IMR-90 (cell line): ENCODE measurements around the gene KIF22. TPM values are rescaled to one million over a fixed set of nuclear protein-coding genes. Genes with fewer than 3 reads are reported as not detected.

ENCODE experiments used
- ATAC-seq: fragments of 200-7000 bp; cut with Tn5 transposase; 2 replicates; pipeline ENCODE4 v1.9.1; 2020; ENCODE audit warnings: low read depth, mild to moderate bottlenecking, moderate library complexity
- BruUV-seq: library from RNA; stranded (reverse); fragments of 400-500 nt; replicated peaks from 2 replicates; lab custom pipeline; 2021; lab: Mats Ljungman, UMichigan
- CTCF ChIA-PET: fragments of 300-600 bp; formaldehyde crosslinking; extraction: SDS; loops from one replicate; lab custom pipeline; 2021; ENCODE audit warnings: antibody characterized with exemption; lab: Yijun Ruan, JAX
- POLR2A ChIA-PET: fragments of 300-600 bp; sonication (Branson Sonifier 250); formaldehyde crosslinking; loops from one replicate; lab custom pipeline; 2022; ENCODE audit warnings: antibody characterized with exemption; ENCODE audit not compliant: unreplicated experiment; lab: Charles Lee
- DNase-seq: peaks from one replicate; pipeline ENCODE4 v3.0.0; 2013
- H2AFZ ChIP-seq: replicated peaks from 2 replicates; pipeline ENCODE3; 2013; ENCODE audit warnings: low read length, mild to moderate bottlenecking; ENCODE audit not compliant: poor library complexity
- H2AK5ac ChIP-seq: 2 replicates; pipeline ENCODE4 v1.6.1; 2013; ENCODE audit warnings: low read depth, low read length, inconsistent platforms
- H2AK9ac ChIP-seq: replicated peaks from 2 replicates; pipeline ENCODE3; 2013; ENCODE audit warnings: mild to moderate bottlenecking, low read depth, low read length, moderate library complexity; ENCODE audit not compliant: poor library complexity
- H2BK120ac ChIP-seq: 2 replicates; pipeline ENCODE4 v1.6.1; 2013; ENCODE audit warnings: low read depth, low read length, inconsistent platforms
- H2BK15ac ChIP-seq: 3 replicates; pipeline ENCODE4 v1.6.1; 2013; ENCODE audit warnings: low read depth, low read length, inconsistent platforms
- H2BK20ac ChIP-seq: 2 replicates; pipeline ENCODE4 v1.6.1; 2013; ENCODE audit warnings: low read depth, mild to moderate bottlenecking, inconsistent platforms, low read length, moderate library complexity
- H2BK5ac ChIP-seq: 2 replicates; pipeline ENCODE4 v1.6.1; 2013; ENCODE audit warnings: mild to moderate bottlenecking, low read depth, low read length, inconsistent platforms; ENCODE audit not compliant: poor library complexity, severe bottlenecking
- H3K14ac ChIP-seq: replicated peaks from 2 replicates; pipeline ENCODE4 v1.6.1; 2013; ENCODE audit warnings: low read depth, low read length, inconsistent platforms
- H3K18ac ChIP-seq: 2 replicates; pipeline ENCODE4 v1.6.1; 2013; ENCODE audit warnings: low read depth, low read length, control low read depth
- H3K23ac ChIP-seq: 2 replicates; pipeline ENCODE4 v1.6.1; 2013; ENCODE audit warnings: low read depth, low read length, inconsistent platforms
- H3K27ac ChIP-seq: 2 replicates; pipeline ENCODE4 v1.5.1; 2013; ENCODE audit warnings: mild to moderate bottlenecking, control low read depth, low read length; ENCODE audit not compliant: insufficient read depth
- H3K27me3 ChIP-seq: 2 replicates; pipeline ENCODE4 v1.6.1; 2013; ENCODE audit warnings: low read length; ENCODE audit not compliant: control insufficient read depth, insufficient read depth
- H3K36me3 ChIP-seq: 2 replicates; pipeline ENCODE4 v1.6.1; 2013; ENCODE audit warnings: low read length, mixed read lengths; ENCODE audit not compliant: control insufficient read depth, insufficient read depth
- H3K4ac ChIP-seq: 2 replicates; pipeline ENCODE4 v1.6.1; 2013; ENCODE audit warnings: low read depth, low read length, inconsistent platforms
- H3K4me1 ChIP-seq: 2 replicates; pipeline ENCODE4 v1.6.1; 2013; ENCODE audit warnings: low read length, mixed read lengths; ENCODE audit not compliant: control insufficient read depth, insufficient read depth
- H3K4me2 ChIP-seq: 2 replicates; pipeline ENCODE4 v1.6.1; 2013; ENCODE audit warnings: low read depth, mild to moderate bottlenecking, control low read depth, low read length, moderate library complexity
- H3K4me3 ChIP-seq: 2 replicates; pipeline ENCODE4 v1.5.1; 2013; ENCODE audit warnings: low read depth, mild to moderate bottlenecking, control low read depth, low read length, moderate library complexity; ENCODE audit not compliant: insufficient read depth
- H3K56ac ChIP-seq: 2 replicates; pipeline ENCODE4 v1.6.1; 2013; ENCODE audit warnings: low read length, inconsistent platforms; ENCODE audit not compliant: insufficient read depth; ENCODE audit errors: extremely low read depth
- H3K79me1 ChIP-seq, 2 experiments: 2 replicates each; pipeline ENCODE4 v1.6.1; 2013; ENCODE audit warnings: low read length in 2 of 2, inconsistent platforms in 1 of 2, low read depth in 1 of 2
- H3K9ac ChIP-seq: 2 replicates; pipeline ENCODE4 v1.6.1; 2013; ENCODE audit warnings: low read depth, low read length, control low read depth
- H3K9me1 ChIP-seq: 2 replicates; pipeline ENCODE4 v1.6.1; 2013; ENCODE audit warnings: low read length, inconsistent platforms; ENCODE audit not compliant: insufficient read depth
- H3K9me3 ChIP-seq: 2 replicates; pipeline ENCODE4 v1.6.1; 2013; ENCODE audit warnings: low read length; ENCODE audit not compliant: control insufficient read depth, insufficient read depth
- H4K20me1 ChIP-seq: 2 replicates; pipeline ENCODE4 v1.6.1; 2013; ENCODE audit warnings: low read length, inconsistent platforms; ENCODE audit not compliant: insufficient read depth
- H4K5ac ChIP-seq: 2 replicates; pipeline ENCODE4 v1.6.1; 2013; ENCODE audit warnings: mild to moderate bottlenecking, low read depth, low read length, control low read depth
- H4K8ac ChIP-seq, 2 experiments: 2 replicates each; pipeline ENCODE4 v1.6.1; 2013; ENCODE audit warnings: low read depth in 2 of 2, low read length in 2 of 2, control low read depth in 1 of 2, inconsistent platforms in 1 of 2
- H4K91ac ChIP-seq: 2 replicates; pipeline ENCODE4 v1.6.1; 2013; ENCODE audit warnings: low read depth, low read length, inconsistent platforms; ENCODE audit not compliant: insufficient read depth
- BHLHE40 ChIP-seq: fragments of 150-350 bp; IDR thresholded peaks from 2 replicates; pipeline ENCODE4 v1.6.1; 2016; ENCODE audit warnings: mild to moderate bottlenecking, low read depth, low read length
- FOS ChIP-seq: fragments of 150-350 bp; IDR thresholded peaks from 2 replicates; pipeline ENCODE4 v1.6.1; 2016; ENCODE audit warnings: low read depth, low read length
- MAFK ChIP-seq: IDR thresholded peaks from 2 replicates; pipeline ENCODE4 v1.6.1; 2012; ENCODE audit warnings: low read depth, low read length, improper control_type of control experiment
- MAZ ChIP-seq: IDR thresholded peaks from 2 replicates; pipeline ENCODE4 v1.6.1; 2012; ENCODE audit warnings: low read depth, mild to moderate bottlenecking, low read length, improper control_type of control experiment, moderate library complexity, borderline replicate concordance
- WGBS, 2 experiments: methylation state at CpG; one replicate each; pipeline versions ENCODE4 v1.1.5 to v1.1.7; 2013; ENCODE audit warnings: missing lambda C conversion rate in 2 of 2; ENCODE audit not compliant: insufficient read length in 1 of 2; ENCODE audit errors: extremely low coverage in 2 of 2; 5-methylcytosine and 5-hydroxymethylcytosine counted together
- dilution Hi-C: fragments of 300-500 bp; cut with HindIII; formaldehyde crosslinking; loops from one replicate; pipeline ENCODE4 v1.14.3; 2018; ENCODE audit warnings: low sequenced_read_pairs; ENCODE audit not compliant: unreplicated experiment
- in situ Hi-C: fragments of 300-500 bp; cut with MboI; formaldehyde crosslinking; loops from 3 replicates; pipeline ENCODE4 v1.14.3; 2019; ENCODE audit warnings: low sequenced_read_pairs, inconsistent platforms, mixed read lengths
- intact Hi-C: fragments of 100-400 bp; cut with micrococcal nuclease; formaldehyde crosslinking; loops from 2 replicates; pipeline ENCODE4 v1.10.0; 2022
- polyA plus RNA-seq, 3 experiments: library from polyadenylated mRNA; depleted of rRNA; stranded (reverse); fragments of >200 nt; gene quantifications; 2 replicates each; pipeline ENCODE4 v1.2.3, GENCODE V29; 2012; ENCODE audit warnings: low replicate concordance in 1 of 3
- total RNA-seq: library from RNA; depleted of rRNA; stranded (reverse); fragments of >200 nt; gene quantifications from 2 replicates; pipeline ENCODE4 v1.2.3, GENCODE V29; 2012

Gene KIF22
- total and polyA plus RNA-seq, 2 of the 4 experiments (the other 2 are of a cell fraction), result 43.0 to 65.1 TPM

DNA sequence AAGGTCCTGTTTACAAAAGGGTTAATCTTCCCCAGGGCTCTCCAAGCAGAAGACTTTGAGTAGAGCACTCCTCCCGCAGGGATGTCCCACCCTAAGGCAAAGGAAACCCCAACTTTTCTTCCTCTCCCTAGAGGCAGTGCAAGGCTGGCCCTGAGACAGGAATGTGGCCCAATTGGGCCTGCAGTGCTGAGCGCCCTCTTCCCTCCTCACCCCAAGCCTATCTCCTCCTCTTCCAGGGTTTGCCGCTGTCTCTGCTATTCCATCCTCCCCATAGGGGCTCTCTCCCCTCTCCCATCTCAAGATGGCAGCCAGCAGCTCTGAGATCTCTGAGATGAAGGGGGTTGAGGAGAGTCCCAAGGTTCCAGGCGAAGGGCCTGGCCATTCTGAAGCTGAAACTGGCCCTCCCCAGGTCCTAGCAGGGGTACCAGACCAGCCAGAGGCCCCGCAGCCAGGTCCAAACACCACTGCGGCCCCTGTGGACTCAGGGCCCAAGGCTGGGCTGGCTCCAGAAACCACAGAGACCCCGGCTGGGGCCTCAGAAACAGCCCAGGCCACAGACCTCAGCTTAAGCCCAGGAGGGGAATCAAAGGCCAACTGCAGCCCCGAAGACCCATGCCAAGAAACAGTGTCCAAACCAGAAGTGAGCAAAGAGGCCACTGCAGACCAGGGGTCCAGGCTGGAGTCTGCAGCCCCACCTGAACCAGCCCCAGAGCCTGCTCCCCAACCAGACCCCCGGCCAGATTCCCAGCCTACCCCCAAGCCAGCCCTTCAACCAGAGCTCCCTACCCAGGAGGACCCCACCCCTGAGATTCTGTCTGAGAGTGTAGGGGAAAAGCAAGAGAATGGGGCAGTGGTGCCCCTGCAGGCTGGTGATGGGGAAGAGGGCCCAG, 22.4 kb downstream of the KIF22 start:
- Histone ChIP-seq H3K18ac (peak overlapping the region; percentile 5; the same call in 1 of the 2 replicates), H3K4me1 (peaks cover 28% of the 10 kb centered on the region), H3K23ac (peak overlapping the region; percentile 94), H2AK5ac (peak overlapping the region; percentile 73; the same call in 1 of the 2 replicates), H4K5ac (peak overlapping the region; percentile 25), H3K56ac (peak overlapping the region; percentile 54; the same call in 1 of the 2 replicates), H4K8ac (peak overlapping the region; percentile 28 to 52; a peak in 2 of 4 replicates), H3K4me3 (peak overlapping the region; percentile 80), H4K91ac (peak overlapping the region; percentile 29; the same call in 1 of the 2 replicates), H3K9me1 (peaks cover 13% of the 10 kb centered on the region), H3K27me3 (no peaks in the 10 kb centered on the region), H2BK15ac (no peak overlapping the region; the same call in 2 of the 3 replicates), H2AFZ (peak overlapping the region; percentile 90), H4K20me1 (peaks cover 25% of the 10 kb centered on the region), H3K9me3 (no peaks in the 10 kb centered on the region), H2BK20ac (no peak overlapping the region), H3K36me3 (peaks cover 12% of the 10 kb centered on the region), H3K9ac (peak overlapping the region; percentile 68), H3K4ac (peak overlapping the region; percentile 86), H2AK9ac (peak overlapping the region; percentile 95), H3K79me1 (peaks cover 13 to 53% of the 10 kb centered on the region in 2 experiments), H2BK120ac (peak overlapping the region; percentile 55), H3K14ac (peak overlapping the region; percentile 80), H2BK5ac (peak overlapping the region; percentile 37), H3K27ac (peak overlapping the region; percentile 65), H3K4me2 (peak overlapping the region; percentile 59)
- dilution Hi-C loops, result no loop called here
- POLR2A ChIA-PET, result interaction anchor here (0.5 kb wide), 1 partner anchor 9 kb away, joined by 4 read pairs; no protein-coding TSS in a partner anchor
- ATAC-seq, result no peak
- DNase-seq, result no peak
- CTCF ChIA-PET, result interaction anchor here (0.6 kb wide), 1 partner anchor 90 kb away, joined by 3 read pairs; no protein-coding TSS in a partner anchor
- intact Hi-C loops, result loop anchor here (2.0 kb wide), 1 partner anchor 186 kb away; no protein-coding TSS in a partner anchor
- no peak for TF ChIP-seq FOS
- no peak for TF ChIP-seq BHLHE40
- no peak for TF ChIP-seq MAFK
- no peak for TF ChIP-seq MAZ
- in situ Hi-C loops, result no loop called here
- 63% methylated on average over 5 of the region's 9 CpGs; no CpG with 5 or more reads in 1 of the 2 experiments for WGBS, 2 experiments
- no TSS peak for BruUV-seq
